ENCODE data around the gene PTF1A.

Gene PTF1A

DNA sequence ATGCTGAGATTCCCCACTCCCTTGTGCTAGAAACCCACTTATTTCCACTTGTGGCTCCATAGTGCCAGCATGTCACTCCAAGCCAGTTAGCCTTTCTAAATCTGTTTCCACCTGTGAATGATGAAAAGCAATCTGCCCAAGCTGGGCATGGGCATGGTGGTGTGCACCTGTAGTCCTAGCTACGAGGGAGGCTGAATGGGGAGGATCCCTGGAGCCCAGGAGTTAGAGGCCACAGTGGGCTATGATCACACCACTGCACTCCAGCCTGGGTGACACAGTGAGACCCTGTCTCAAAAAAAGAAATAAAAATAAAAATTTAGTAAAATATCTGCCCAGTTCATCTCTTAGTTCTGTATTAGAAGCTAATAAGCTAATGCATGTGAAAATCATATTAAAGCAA, 5.0 kb upstream of the PTF1A start:
- no peak for DNase-seq (ENCODE audit: low read depth in 2 of 2)

DNA sequence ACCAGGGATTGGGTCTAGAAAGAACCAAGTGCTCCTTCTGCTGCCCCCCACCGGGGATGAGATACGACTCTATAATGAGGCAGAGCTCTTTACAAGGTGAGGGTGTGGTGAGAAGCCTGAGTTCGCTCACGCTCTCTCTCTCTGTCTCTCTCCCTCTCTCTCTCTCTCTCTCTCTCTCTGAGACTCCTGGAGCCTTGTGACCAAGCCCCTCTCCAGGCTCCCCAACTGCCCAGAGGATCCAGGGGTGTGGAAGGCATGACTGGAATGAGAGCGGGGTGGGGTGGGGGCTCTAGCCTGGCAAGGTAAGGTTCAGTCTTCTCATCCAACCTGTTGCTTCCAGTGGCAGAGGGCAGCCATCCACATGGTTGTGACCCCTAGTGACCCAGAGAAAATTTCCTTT, 3.1 kb upstream of the PTF1A start:
- DNase-seq (ENCODE audit: low read depth in 2 of 2), result no peak

DNA sequence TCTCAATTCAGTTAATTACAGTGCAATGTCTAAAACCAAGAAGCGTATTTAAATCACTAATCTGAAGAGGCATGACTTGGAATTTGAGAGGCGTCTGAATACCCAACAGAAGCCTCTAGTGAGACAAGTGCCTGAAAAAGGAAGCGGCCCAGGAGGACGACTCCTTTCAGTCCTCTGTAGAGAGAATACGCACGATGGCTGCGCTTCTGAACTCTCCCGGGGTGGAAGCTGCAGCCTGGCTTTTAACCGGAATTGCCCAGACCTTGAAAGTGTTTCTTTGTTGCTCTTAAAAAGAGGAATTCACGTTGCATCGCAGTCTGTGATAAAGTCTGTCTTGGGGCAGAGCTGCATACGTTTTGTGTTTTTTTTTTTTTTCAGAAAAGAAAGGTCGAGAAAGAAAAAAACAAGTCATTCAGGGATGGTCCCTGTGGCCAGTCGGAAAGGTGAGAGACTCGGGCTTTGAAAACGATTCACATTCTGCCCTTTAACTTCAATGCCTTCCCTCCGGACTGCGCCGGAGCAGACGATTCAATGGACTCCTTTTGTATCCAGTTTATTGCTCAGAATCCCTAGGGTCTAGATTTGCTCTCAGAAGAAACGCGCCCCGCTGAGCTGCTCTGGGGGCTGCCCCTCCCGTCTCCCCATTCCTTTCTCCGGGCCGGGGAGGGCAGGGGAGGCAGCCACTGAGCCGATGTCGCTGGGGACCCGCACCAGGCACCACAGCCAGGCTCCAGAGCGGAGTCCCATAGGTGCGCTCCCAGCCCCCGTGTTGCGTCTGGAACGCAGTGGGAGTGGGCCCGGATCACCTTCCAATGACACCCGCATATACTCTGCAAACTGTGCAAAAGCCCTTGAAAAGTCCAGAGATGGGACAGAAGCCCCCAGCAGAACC, 994 bp upstream of the PTF1A start:
- DNase-seq (ENCODE audit: low read depth in 2 of 2), result no peak

DNA sequence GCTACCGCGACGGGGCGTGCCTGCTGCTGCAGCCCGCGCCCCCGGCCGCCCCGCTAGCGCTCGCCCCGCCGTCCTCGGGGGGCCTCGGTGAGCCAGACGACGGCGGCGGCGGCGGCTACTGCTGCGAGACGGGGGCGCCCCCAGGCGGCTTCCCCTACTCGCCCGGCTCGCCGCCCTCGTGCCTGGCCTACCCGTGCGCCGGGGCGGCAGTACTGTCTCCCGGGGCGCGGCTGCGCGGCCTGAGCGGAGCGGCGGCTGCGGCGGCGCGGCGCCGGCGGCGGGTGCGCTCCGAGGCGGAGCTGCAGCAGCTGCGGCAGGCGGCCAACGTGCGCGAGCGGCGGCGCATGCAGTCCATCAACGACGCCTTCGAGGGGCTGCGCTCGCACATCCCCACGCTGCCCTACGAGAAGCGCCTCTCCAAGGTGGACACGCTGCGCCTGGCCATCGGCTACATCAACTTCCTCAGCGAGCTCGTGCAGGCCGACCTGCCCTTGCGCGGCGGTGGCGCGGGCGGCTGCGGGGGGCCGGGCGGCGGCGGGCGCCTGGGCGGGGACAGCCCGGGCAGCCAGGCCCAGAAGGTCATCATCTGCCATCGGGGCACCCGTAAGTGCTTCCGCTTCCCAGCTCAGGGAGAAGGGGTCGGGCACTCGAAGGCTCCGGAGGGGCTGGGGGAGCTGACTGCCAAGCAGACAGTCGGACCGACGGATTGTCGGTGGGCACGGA, 761 bp downstream of the PTF1A start:
- no peak for DNase-seq (ENCODE audit: low read depth in 2 of 2)

DNA sequence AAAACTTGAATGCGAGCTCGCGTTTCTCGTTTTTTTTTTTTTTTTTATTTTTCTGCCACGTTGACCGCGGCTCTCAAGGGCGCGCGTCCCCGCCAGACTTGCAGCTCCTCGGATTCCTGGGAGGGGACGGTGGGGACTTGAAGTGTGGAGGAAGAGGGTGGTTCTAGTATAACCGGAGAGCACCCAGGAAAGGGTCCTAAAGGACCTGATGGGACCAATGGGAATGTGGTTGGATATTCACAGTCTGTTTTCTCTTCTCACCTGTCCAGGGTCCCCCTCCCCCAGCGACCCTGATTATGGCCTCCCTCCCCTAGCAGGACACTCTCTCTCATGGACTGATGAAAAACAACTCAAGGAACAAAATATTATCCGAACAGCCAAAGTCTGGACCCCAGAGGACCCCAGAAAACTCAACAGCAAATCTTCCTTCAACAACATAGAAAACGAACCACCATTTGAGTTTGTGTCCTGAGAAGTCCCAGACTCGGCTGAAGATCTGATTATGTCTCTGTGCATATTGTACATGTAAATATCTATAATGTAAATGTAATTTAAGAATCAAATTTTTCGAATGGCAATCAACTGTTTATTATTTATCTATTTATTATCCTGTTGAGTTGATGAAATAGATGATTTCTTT, 1.4 kb downstream of the PTF1A start:
- no peak for DNase-seq (ENCODE audit: low read depth in 2 of 2)

DNA sequence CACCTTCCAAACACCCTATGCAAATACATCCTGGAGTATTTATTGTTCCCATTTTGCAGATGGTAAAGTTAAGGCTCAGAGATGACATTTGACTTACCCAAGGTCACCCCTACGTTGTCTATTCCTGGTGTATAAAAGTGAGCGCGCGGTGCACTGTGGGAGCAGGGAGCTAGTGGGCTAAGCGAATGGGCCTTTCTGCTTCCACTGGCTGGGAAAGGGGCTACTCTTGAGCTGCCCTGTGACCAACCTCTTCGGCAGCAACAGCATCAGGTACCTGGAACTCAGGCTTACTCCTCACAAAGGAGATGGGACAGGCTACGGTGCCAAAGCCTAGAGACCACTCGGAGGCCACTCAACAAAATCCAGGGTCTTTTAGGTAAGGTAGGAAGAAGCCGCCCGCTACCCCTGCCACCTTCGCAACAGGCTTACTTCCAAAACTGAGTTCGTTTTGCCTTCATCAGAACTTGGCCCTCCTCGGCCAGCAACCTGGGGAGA, 2.4 kb downstream of the PTF1A start:
- DNase-seq (ENCODE audit: low read depth in 2 of 2), result no peak

DNA sequence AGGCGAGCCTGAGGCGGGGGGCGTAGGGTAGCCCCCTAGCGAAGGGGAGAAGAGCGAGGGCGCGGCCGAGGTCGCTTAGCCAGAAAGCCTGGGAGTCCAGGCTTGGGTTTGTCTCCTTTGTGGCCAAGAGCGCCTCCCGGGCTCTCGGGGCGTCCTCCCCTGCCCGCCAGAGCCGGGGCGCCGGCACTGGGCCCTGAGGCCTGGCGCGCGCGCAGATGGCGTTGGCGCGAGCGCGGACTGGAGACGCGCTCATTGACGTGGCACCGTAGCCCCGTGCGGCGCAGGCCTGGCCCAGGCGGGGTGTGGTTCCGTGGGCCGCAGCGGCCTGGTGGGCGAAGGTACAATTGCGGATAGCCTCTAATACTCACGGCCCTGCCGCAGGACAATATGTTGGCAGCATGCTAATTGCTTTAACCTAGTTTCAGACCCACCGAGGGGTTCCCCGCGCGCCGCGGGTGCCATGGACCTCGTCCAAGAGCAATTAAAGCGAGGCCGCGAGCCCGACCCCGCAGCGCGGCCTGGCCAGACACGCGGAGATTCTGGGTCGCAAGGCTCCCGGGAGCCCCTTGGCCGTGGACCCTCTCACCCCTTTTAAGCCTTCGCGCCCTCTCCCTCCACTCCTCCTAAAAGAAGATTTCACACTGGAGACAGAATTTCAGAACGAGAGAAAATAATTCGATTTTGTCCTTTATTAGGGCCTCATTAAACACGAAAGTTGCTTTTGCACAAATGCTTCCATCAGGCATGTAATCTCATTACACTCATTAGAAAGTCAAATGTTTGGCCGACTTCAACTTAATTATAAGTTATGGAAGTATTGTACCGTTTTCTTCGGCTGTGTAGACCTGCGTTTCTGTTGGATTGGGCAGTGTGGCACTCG, 3.1 kb downstream of the PTF1A start:
- no peak for DNase-seq (ENCODE audit: low read depth in 2 of 2)

DNA sequence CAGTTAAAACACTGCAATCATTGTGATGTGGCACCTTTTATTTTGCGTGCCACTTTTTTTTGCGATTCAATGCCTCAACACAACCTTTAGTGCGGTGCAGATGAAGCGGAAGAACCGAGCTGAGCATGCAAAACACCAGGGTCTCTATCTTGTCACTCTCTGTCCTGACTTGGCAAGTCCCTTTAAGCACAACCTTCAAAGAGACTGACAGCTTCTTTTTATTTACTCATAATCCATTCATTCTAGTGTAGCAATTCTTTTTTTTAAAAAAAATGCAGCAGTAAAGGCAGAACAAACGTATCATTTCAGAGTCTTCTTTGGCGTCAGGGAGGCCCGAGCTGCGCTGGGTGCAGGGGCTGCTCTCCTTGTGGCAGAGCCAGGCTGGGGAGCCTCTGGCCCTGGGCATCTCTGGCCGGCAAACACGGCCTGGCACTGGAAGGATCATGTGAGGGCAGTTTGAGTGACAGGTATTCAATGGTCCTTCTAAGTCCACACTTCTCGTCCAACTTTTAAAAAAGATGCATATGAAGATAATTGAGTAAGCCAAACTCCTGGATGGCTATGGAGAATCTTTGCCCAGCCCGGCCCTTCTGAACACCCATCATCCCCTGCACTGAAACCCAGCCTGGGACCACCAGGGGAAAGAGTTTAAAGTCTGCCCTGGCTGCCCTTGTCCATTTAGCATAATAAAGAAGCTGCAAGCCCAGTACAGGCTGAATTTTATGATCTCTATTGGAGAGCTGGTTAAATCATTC, 3.9 kb downstream of the PTF1A start:
- no peak for DNase-seq (ENCODE audit: low read depth in 2 of 2)

DNA sequence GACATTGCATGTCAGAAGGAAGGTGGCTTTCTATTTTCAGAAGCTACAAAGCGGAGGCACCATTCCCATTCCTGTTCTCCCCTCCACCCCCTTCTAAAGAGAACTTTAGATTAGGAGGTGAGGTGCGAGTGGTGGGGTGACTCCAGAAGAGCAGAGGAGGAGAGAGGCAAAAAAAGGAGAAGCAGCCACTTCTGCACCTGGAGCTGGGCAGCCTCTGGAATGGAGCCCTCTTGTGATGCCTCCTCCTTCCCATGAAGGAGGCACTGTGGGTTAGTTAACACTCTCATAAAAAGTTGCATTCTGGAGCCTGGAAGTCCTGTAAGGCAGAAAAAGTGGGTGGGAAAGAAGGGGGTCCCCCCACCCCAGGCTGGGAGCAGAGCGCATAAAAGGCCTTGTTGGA, 4.8 kb downstream of the PTF1A start:
- no peak for DNase-seq (ENCODE audit: low read depth in 2 of 2)

DNA sequence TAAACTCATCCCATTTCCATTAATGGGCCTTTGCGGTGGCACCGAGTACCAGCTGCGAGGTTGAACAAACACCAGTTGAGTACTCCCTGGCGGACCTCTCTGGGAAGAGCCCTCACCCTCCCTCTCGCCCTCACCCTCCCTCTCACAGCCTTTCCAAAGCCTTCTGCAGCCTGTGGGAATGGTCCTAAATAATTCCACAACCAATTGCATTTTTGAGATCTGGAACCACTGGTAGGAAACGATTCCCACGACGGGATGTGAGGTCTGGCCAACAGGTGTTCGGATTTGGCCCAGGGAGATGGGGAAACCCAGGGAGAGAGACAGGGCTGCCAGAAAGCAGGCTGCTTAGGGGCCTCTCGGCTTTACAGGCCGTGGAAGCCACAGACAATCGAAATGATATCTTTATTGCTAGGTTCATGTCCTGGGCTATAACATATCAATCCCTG, 5.3 kb downstream of the PTF1A start:
- no peak for DNase-seq (ENCODE audit: low read depth in 2 of 2)

DNA sequence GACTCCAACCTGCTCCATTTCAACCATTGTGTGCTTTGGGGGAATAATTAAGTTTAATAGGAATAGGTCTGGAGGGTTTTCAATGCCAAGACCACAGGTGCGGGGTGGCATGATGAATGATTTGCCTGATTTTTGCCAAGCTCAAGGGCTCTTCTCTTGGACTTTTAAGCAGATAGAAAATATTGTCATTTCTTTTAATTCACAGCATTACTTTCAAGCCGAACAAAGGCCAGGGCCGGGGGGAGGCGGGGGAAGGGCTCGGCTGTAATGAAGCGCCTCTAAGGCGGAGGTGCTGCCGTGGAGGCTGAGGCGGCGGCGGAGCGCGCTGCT, 6.5 kb downstream of the PTF1A start:
- no peak for DNase-seq (ENCODE audit: low read depth in 2 of 2)

DNA sequence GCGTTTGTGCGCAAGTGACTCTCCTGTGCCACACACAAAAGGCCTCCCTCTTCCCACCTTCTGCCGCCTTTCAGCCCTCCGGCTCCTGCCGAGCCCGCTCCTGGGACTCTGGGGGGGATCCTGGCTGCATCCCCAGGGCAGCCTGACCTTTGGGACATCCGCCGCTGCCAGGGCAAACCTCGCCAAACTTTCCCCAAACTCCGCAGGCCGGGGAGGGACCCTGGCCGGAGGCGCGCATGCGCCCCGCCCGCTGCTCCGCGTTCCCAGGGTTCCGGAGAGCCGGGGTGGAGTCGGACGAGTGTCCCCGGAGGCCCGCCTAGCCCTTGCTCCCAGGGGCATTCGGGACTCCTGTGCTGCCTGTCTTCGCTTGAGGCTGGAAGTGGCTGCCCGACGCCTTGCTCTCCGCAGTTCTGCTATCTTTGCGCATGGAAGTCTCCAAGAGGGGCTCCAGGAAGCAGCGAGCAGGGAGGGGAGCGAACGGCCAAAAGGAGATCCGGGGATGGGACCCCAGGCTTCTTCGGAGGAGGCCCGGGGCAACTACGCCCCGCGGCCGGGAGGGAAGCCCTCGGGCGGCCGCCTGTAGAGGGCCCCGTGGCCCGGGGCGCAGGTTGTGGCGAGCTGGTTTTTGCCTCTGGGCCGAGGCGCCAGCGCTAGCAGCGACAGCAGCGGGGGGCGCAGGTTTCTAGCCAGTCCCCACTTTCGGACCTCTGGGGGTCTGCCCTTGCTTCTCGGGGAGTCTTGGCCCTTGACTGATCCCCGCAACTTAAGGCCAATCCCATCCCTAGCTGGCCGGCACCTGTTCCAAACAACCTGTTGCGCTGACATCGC, 7.0 kb downstream of the PTF1A start:
- no peak for DNase-seq (ENCODE audit: low read depth in 2 of 2)

DNA sequence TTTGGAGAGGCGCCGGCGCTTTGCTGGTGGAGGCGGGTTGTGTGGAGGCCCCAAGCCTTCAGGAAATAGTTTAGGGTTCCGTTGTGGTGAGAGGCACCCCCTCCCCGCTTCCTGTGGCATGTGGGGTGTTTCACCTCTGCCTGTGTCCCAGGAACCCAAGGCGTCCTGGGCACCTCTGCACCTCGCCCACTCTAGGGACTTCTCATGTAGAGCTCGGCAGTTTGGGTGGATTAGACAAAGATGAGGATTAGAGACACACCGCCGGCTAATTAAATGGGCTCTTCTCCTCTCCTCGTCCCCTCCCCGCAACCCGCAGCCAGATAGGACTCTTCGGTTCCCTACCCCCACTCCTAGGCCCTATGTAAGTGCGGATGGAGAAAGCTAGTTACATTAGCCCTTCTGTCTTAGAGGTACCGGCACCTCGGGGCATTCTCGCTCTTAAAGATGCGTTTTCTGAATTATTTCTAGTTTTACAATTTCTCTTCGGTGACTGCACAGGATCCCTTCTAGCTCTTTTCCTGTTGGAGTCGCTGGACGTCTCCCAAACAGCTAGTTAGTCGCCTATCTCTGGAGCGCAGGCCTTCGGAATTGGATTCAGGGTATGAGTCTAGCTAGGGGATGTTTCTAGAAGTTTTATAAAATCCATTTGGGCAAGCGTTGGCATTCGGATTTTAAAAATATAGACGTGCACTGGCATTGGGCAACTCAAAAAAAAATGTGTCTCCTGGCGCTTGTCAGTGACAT, 7.8 kb downstream of the PTF1A start:
- DNase-seq (ENCODE audit: low read depth in 2 of 2), result no peak

DNA sequence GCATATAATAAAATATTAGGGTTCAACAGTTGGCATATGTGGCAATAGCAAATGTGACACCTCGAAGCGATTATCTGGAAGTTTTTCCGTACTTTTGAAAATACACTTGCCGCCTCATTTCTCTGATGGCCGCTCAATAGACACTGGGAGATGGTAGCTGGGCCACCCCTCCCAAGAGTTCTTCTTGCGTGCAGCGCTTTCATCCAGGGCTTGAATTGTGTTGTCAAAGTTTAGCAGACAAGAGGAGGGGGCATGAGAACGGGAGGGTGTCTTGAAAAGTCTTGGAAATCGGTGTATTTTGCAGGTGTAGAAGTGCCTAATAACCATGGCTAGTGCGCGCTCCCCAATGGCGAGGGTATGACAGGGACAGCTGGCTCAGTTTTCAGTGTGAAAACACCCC, 8.5 kb downstream of the PTF1A start:
- no peak for DNase-seq (ENCODE audit: low read depth in 2 of 2)

DNA sequence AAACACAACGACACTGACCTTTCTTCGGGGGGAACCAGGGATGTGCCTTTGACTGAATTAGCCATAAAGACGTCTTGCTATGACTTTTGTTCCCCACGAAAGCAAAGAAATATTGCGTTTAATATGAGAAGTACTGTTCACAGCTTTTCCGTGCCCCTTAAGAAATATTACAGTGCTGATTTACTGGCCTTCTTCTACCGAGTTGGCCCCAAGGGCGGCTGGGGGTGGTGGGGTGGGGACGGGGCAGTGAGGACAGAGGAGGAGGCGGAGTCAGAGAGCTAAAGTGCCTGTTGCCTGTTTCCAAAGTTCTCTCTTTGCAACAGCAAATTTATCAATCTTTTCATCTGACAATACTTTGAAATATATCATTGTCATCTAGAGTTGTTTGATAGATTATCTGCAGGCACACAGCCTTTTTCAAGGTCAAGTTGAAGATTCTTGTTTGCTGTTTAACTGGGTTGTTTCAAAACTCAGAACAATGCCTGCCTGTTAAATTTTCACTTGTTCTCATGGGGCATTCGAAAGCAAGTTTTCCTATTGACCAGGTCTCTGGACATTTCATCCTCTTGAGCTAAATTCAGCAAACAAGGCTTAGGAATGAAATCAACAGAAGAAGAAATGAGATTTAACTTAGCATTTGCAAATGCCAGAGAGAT, 9.0 kb downstream of the PTF1A start:
- no peak for DNase-seq (ENCODE audit: low read depth in 2 of 2)

DNA sequence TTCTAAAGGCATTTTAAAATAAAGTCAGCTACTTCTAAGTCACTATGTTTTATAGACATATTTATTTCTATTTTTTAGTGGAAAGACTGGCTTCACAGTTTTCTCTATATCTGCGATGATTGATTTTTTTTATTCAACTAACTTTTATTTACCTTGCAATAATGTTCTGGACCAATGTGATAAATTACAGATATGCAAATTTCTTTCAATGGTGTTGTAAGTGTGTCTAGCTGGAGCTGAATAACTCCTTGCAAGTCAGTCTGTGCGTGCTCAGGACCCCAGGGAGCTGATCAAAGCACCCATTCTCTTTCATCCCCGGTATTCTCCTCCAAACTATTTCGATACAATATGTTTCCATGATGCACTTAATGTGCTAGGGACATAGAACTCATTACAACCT, 9.7 kb downstream of the PTF1A start:
- DNase-seq (ENCODE audit: low read depth in 2 of 2), result no peak

DNA sequence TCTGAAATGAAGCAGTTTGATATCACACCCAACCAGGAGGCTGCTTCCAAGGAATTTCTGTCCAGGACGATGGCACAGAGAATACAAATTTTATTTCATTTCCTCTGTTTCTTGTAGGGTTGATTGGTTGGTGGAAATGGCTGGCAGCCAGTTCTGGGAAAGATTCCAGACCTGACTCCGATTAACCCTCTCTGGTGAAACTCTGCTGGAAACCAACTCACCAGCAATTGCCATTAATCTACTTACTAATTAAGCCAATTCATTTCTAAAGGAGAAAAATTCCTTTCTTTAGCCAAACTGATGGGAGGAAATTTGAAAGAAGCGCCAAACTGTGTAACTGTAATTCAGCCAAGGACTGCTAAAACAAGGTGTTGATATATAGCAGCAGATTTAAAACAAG, 10.7 kb downstream of the PTF1A start:
- no peak for DNase-seq (ENCODE audit: low read depth in 2 of 2)

DNA sequence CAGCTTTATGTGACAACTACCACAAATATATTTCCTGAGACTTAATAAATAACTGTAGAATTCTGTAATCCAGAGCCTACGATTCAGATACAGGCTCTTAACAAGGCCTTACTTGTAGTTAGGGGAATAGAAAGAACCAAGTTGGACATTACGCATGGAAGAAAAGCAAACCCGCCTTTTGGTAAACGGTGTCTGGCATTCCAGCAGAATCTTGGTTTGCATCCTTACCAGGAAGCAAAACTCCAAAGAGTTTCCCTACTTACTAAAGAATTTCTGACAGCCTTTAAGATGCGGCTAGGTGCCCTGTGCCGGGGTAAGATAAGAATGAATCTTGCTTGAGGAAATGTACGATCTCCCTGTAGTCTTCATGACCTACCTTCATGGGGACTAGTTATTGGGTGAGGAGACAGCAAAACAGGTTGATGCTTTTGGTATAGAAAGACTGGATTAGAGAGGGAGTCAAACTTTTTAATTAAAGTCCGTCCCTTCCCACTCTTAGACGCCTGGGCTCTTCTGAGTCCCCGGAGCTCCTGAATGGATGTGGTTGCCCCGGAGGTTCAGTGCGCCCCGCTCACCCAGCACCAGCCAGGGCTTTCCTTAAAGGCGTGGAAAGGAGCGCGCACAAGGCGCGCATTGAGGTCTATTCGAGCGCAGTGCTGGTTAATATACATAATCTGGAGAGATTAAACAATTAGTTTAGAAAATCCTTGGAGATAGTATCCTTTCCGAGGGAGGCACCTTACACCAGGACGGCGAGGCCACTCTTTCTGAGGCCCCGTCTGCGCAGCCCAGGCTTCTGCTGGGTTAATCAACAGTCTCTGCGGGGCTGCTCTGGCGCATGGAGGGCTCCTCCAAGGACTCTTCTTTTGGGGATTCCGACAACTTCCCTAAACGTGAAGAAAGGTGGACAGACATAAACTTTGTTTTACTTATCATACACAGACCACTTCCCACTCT, 11.5 kb downstream of the PTF1A start:
- DNase-seq (ENCODE audit: low read depth in 2 of 2), result no peak

Measured in stimulated activated CD8-positive, alpha-beta memory T cell treated with anti-CD3 and anti-CD28 coated beads, Interleukin-2, amount 100 ng/mL, for 1 hour (primary cell).